Fibroblast of villous mesenchyme (primary cell): ENCODE results near the gene TRAF3. TPM values are rescaled to one million over a fixed set of nuclear protein-coding genes. Genes with fewer than 3 reads are reported as not detected.

Source experiments
- DNase-seq: peaks from one replicate; pipeline ENCODE4 v3.0.0-alpha.2; 2010; ENCODE audit warnings: low read depth
- H3K4me3 ChIP-seq: 2 replicates; pipeline ENCODE4 v1.5.1; 2011; ENCODE audit warnings: low read depth, mild to moderate bottlenecking, low read length
- CTCF ChIP-seq: IDR thresholded peaks from 2 replicates; pipeline ENCODE4 v1.5.1; 2012; ENCODE audit warnings: low read depth, mild to moderate bottlenecking, low read length; ENCODE audit not compliant: insufficient read depth
- total RNA-seq: library from RNA; depleted of rRNA; stranded (reverse); fragments of >200 nt; gene quantifications from 2 replicates; pipeline ENCODE4 v1.2.3, GENCODE V29; 2012

Gene TRAF3
- total RNA-seq, 1 donor, result 30.7 TPM

GRCh38 chr14:102779084-102779462, 1.8 kb downstream of the TRAF3 start:
- TF ChIP-seq CTCF, result no peak

GRCh38 chr14:102779574-102780315, 2.5 kb downstream of the TRAF3 start:
- TF ChIP-seq CTCF, result no peak
- no peak for DNase-seq
- H3K4me3 ChIP-seq, result no peak overlapping the region

More at GRCh38 chr14:102779084-102779462, 1.8 kb downstream of the TRAF3 start:
- peak overlapping the region; percentile 65 for H3K4me3 ChIP-seq
- DNase-seq, result no peak

- no peak for DNase-seq
- TF ChIP-seq CTCF, result no peak
- no peak overlapping the region for H3K4me3 ChIP-seq
Measured at GRCh38 chr14:102781063-102781462, 3.8 kb downstream of the TRAF3 start.

GRCh38 chr14:102782974-102783373, 5.7 kb downstream of the TRAF3 start:
- TF ChIP-seq CTCF, result no peak
- no peak overlapping the region for H3K4me3 ChIP-seq
- DNase-seq, result no peak

- no peak for TF ChIP-seq CTCF
- H3K4me3 ChIP-seq, result no peak overlapping the region
- no peak for DNase-seq
Measured at GRCh38 chr14:102784892-102785594, 7.8 kb downstream of the TRAF3 start.

GRCh38 chr14:102785595-102785963, 8.3 kb downstream of the TRAF3 start:
- no peak for DNase-seq
- no peak overlapping the region for H3K4me3 ChIP-seq
- TF ChIP-seq CTCF, result peak; percentile 9
